AG09319 (cell line): ENCODE data around the gene C2CD3.
A peak's percentile ranks its signal among the peaks of the same experiment; 100 is the strongest.
"Not testable (repeated sequence)": the region's sequence is repeated elsewhere in the genome, so short reads cannot be mapped to it uniquely, and the experiment has no call there.

Experiments
- DNase-seq: peaks from one replicate; pipeline ENCODE4 v3.0.0-alpha.2; 2010; ENCODE audit warnings: low read depth; ENCODE audit errors: extremely low read depth
- TF ChIP-seq, protein P1 (sequence below): IDR thresholded peaks from 2 replicates; pipeline ENCODE4 v1.5.1; 2011; ENCODE audit warnings: low read depth, mild to moderate bottlenecking, inconsistent platforms, low read length, moderate library complexity

Gene C2CD3

DNA sequence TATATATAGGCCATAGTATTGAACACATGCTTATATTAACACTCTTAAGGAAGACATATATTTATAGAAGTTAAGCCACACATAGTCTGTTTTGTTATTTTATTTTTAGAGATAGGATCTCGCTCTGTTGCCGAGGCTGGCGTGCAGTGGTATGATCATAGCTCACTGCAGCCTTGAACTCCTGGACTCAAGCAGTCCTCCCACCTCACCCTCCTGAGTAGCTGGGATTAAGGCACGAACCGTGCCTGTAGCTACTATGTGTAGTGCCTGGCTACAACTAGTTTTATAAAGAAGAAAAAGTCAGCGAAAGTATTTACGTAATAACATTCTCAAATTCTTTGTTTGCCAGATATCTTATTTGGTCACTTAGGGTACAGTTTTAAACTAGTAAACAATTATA lies 182.6 kb downstream of the C2CD3 start:
- TF ChIP-seq, protein P1, sequence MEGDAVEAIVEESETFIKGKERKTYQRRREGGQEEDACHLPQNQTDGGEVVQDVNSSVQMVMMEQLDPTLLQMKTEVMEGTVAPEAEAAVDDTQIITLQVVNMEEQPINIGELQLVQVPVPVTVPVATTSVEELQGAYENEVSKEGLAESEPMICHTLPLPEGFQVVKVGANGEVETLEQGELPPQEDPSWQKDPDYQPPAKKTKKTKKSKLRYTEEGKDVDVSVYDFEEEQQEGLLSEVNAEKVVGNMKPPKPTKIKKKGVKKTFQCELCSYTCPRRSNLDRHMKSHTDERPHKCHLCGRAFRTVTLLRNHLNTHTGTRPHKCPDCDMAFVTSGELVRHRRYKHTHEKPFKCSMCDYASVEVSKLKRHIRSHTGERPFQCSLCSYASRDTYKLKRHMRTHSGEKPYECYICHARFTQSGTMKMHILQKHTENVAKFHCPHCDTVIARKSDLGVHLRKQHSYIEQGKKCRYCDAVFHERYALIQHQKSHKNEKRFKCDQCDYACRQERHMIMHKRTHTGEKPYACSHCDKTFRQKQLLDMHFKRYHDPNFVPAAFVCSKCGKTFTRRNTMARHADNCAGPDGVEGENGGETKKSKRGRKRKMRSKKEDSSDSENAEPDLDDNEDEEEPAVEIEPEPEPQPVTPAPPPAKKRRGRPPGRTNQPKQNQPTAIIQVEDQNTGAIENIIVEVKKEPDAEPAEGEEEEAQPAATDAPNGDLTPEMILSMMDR: no peak
- DNase-seq: no peak

DNA sequence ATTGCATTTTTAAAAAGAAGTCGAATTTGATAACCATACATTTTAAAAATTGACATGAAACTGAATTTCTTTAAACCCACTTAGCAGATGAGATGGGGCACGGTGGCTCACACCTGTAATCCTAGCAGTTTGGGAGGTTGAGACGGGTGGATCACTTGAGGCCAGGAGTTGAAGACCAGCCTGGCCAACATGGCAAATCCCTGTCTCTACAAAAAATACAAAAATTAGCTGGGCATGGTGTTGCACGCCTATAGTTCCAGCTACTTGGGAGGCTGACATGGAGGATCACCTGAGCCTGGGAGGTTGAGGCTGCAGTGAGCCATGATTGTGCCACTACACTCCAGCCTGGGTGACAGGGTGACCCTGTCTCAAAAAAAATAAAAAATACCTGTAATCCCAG lies 185.1 kb downstream of the C2CD3 start:
- DNase-seq: not testable (repeated sequence)

DNA sequence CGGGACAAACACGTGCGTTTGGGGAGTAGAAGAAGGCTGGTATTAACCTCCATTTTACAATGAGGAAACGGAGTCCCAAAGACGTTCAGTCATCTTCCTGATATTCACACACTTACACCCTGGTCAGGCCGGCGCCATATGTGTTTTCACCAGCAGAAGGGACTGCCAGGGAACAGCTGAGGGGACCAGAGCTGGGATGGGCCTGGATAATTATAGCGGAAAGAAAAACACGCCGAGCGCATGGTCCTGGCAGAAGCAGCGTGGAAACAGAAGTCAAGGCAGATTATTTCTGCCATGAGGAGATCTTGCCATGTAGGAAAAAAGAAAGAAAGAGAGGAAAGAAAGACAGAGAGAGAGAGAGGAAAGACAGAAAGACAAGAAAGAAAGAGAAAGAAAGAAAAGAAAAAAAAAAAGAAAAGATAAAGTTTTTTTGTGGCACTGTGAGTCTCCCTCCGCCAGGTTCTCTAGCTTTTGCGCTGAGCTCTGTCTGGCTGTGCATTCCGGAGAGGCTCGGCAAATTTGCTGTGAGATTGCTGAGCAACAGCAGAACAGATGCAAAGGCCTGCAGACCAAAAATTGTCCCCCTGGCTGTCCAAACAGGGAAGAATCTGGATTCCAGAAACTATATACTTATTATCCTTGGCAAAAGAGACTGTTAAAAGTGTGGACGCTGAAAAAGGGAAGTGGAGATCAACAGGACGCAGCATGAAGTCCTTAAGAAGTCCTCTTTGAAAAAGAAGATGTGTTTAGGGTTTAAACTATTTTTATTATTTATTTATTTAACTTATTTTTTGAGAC lies 186.9 kb downstream of the C2CD3 start:
- DNase-seq: no peak
- TF ChIP-seq, protein P1: no peak

DNA sequence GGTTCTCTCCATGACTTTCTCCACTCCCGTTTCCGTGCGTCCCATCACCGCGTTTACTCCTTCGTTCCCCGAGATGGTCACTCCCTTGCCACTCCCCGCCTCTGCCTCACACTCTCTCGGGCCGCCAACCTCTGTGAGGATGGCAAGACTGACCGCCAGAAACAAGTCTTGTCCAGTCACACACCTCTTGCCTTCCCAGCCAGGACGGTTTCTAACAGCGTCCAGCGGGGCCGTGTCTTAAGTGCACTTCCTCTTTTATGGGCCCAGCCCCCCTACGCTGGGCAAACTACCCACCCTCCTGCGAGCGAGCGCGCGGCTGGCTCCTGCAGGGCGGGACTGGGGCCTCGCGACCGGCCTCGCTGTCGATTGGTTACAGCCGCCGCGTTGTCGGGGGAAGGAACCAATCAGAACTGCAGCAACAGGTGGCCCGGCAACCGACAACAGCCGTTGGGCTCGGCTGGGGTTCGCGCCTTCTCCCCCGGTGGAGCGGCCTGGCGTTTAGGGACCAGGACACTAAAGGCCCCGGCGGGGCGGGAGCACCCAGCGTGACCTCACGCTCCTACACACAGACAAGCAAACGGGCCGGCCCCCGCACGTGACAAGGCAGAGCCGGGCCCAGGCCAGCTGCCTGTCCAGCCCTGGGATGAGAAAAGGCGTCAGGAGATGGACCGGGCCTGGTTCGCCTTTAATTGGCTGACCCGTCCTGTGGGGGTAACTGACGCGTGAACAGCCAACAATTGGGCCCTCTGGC lies 187.6 kb downstream of the C2CD3 start:
- TF ChIP-seq, protein P1: no peak
- peak; percentile 47 for DNase-seq

DNA sequence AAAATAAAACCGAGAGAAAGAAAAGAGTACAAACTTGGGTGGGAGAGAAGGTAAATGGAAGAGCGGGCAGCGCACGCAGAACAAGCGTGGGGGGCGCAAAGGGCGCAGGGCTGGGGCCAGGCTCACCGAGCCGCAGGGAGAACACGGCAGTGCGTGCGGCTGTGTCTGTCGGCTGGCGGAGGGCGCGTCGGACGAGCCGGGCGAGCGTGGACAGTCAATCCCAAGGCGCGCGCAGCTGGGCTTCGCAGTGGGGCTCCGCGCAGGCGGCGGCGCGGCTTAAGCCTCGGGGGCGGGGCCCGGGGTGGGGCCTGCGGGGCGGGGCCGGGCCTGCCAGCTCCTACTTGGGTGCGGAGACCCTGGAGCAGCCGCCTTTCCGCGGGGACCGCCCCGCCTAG lies 188.2 kb downstream of the C2CD3 start, which contains the start of gene UCP2:
Gene UCP2 (minus strand): TSS at position 249 of the 395 bp plus-strand sequence. CDS start 4,465 bp downstream, outside the sequence.
- TF ChIP-seq, protein P1: no peak

DNA sequence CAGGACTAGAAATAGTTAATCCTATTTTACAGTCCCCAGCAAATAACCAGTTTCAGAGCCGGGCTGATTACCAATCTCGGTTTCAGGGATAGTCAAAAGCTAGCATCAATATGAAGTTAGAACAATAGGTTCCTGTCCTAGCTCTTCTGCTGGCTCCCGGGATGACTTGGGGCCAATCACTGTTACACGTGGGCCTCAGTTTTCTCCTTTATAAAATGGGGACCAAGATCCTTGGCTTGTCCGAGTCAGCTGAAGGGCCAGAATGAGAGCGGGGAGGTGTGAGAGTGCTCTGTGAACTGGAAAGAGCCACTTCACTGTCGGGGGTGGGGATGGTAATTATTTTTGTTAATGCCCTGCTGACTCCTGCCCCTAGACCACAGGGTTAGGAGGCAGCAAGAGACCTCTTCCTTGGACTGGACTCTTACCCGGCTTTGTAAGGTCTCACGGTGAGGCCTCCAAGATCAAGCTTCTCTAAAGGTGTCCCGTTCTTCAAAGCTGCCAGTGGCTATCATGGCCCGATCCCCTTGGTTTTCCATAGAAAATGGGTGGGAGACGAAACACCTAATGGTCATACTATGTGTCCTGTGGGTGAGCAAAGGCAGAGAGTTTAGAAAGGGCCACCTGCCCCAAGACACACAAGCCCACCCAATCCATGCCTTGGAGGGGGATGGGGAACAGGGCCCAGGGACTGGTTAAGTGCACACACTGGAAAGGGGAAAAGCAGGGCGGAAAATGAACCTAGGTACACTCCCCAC lies 189.6 kb downstream of the C2CD3 start:
- TF ChIP-seq, protein P1: no peak
- no peak for DNase-seq

More for the DNA sequence above, 188.2 kb downstream of the C2CD3 start, which contains the start of gene UCP2:
- peak; percentile 15 for DNase-seq
